RWPE2 (cell line): ENCODE results near the gene GUCY1B1.

Experiments
- ATAC-seq: fragments of 200-7000 bp; cut with Tn5 transposase; 3 replicates; pipeline ENCODE4 v1.9.1; 2021; ENCODE audit warnings: low read depth
- DNase-seq: peaks from one replicate; pipeline ENCODE4 v3.0.0-alpha.2; 2020; ENCODE audit warnings: low spot score
- H3K27ac ChIP-seq: fragments of 450-650 bp; 2 replicates; pipeline ENCODE4 v1.5.1; 2017; ENCODE audit warnings: mild to moderate bottlenecking; ENCODE audit not compliant: poor library complexity, severe bottlenecking
- H3K27me3 ChIP-seq: fragments of 250-450 bp; sonication (Bioruptor Pico); 2 replicates; pipeline ENCODE4 v1.5.1; 2021; ENCODE audit warnings: mild to moderate bottlenecking, moderate library complexity; ENCODE audit not compliant: insufficient read depth, poor library complexity, severe bottlenecking
- H3K36me3 ChIP-seq: fragments of 250-450 bp; sonication (Bioruptor Pico); 2 replicates; pipeline ENCODE4 v1.5.1; 2020; ENCODE audit warnings: low read depth, mild to moderate bottlenecking, moderate library complexity
- H3K4me1 ChIP-seq: fragments of 250-450 bp; sonication (Bioruptor Pico); 2 replicates; pipeline ENCODE4 v1.5.1; 2021; ENCODE audit warnings: mild to moderate bottlenecking, moderate library complexity; ENCODE audit not compliant: insufficient read depth, poor library complexity, severe bottlenecking
- H3K4me3 ChIP-seq: fragments of 250-450 bp; sonication (Bioruptor Pico); 2 replicates; pipeline ENCODE4 v1.5.1; 2021; ENCODE audit warnings: mild to moderate bottlenecking, moderate library complexity; ENCODE audit not compliant: severe bottlenecking
- H3K9me3 ChIP-seq: fragments of 250-450 bp; sonication (Bioruptor Pico); 2 replicates; pipeline ENCODE4 v1.5.1; 2021; ENCODE audit warnings: mild to moderate bottlenecking, moderate library complexity; ENCODE audit not compliant: severe bottlenecking
- CTCF ChIP-seq: fragments of 450-650 bp; IDR thresholded peaks from one replicate; pipeline ENCODE4 v1.5.1; 2017; ENCODE audit warnings: mild to moderate bottlenecking, moderate library complexity; ENCODE audit not compliant: poor library complexity, severe bottlenecking

Gene GUCY1B1

GRCh38 chr4:155763551-155763950 lies 4.7 kb downstream of the GUCY1B1 start:
- Histone ChIP-seq H3K36me3 (no peaks in the 10 kb centered on the region), H3K27ac (no peak overlapping the region), H3K4me3 (no peak overlapping the region), H3K9me3 (no peaks in the 10 kb centered on the region), H3K27me3 (no peaks in the 10 kb centered on the region), H3K4me1 (no peaks in the 10 kb centered on the region)
- no peak for TF ChIP-seq CTCF
- no peak for ATAC-seq
- DNase-seq = no peak

- H3K9me3 ChIP-seq = no peaks in the 10 kb centered on the region
- no peak overlapping the region for H3K27ac ChIP-seq
- ATAC-seq (no peak), DNase-seq (no peak)
- H3K27me3 ChIP-seq = no peaks in the 10 kb centered on the region
- no peaks in the 10 kb centered on the region for H3K4me1 ChIP-seq
- no peak overlapping the region for H3K4me3 ChIP-seq
- no peak for TF ChIP-seq CTCF
- H3K36me3 ChIP-seq = no peaks in the 10 kb centered on the region
Observed at GRCh38 chr4:155765149-155765548, 6.3 kb downstream of the GUCY1B1 start.

- no peak overlapping the region for H3K27ac ChIP-seq
- ATAC-seq = no peak
- no peak overlapping the region for H3K4me3 ChIP-seq
- no peak for DNase-seq
- H3K36me3 ChIP-seq = no peaks in the 10 kb centered on the region
- TF ChIP-seq CTCF = no peak
- H3K9me3 ChIP-seq = no peaks in the 10 kb centered on the region
- H3K27me3 ChIP-seq = no peaks in the 10 kb centered on the region
- H3K4me1 ChIP-seq = no peaks in the 10 kb centered on the region
Observed at GRCh38 chr4:155766622-155767021, 7.8 kb downstream of the GUCY1B1 start.

- Histone ChIP-seq H3K27ac (no peak overlapping the region), H3K4me1 (no peaks in the 10 kb centered on the region)
- ATAC-seq = no peak
Observed at GRCh38 chr4:155768370-155768769, 9.5 kb downstream of the GUCY1B1 start.

GRCh38 chr4:155769090-155769489 lies 10.3 kb downstream of the GUCY1B1 start:
- no peak for TF ChIP-seq CTCF
- no peak for ATAC-seq

More at GRCh38 chr4:155768370-155768769, 9.5 kb downstream of the GUCY1B1 start:
- no peaks in the 10 kb centered on the region for H3K27me3 ChIP-seq
- H3K4me3 ChIP-seq = no peak overlapping the region
- H3K36me3 ChIP-seq = no peaks in the 10 kb centered on the region
- no peak for DNase-seq
- no peak for TF ChIP-seq CTCF
- H3K9me3 ChIP-seq = no peaks in the 10 kb centered on the region

More at GRCh38 chr4:155769090-155769489, 10.3 kb downstream of the GUCY1B1 start:
- no peaks in the 10 kb centered on the region for H3K27me3 ChIP-seq
- no peak for DNase-seq
- H3K9me3 ChIP-seq = no peaks in the 10 kb centered on the region
- no peaks in the 10 kb centered on the region for H3K4me1 ChIP-seq
- no peak overlapping the region for H3K4me3 ChIP-seq
- no peak overlapping the region for H3K27ac ChIP-seq
- H3K36me3 ChIP-seq = no peaks in the 10 kb centered on the region
